Hair follicle dermal papilla cell (primary cell): ENCODE measurements around the gene XNDC1N. TPM values are rescaled to one million over a fixed set of nuclear protein-coding genes. Genes with fewer than 3 reads are reported as not detected.

Experiments used
- total RNA-seq: library from RNA; depleted of rRNA; stranded (reverse); fragments of >200 nt; gene quantifications from 2 replicates; pipeline ENCODE4 v1.2.3, GENCODE V29; 2012

The XNDC1N gene
- 5.6 and 10.4 TPM in 2 replicates for total RNA-seq

GRCh38 chr11:71927820-71928736 is at the start of gene XNDC1N:
Gene XNDC1N (minus strand): TSS chr11:71928594. CDS start chr11:71923353, 5,241 bp downstream.

GRCh38 chr11:71928737-71929443 is 496 bp upstream of the XNDC1N start, which contains the start of gene RNF121:
Gene RNF121 (plus strand): TSS chr11:71929046. CDS start chr11:71929062, 16 bp downstream.

Other genes starting within 250 kb of the XNDC1N start
- not detected in 2 replicates for gene DEFB108B, start 95.4 kb downstream of the XNDC1N start, total RNA-seq
- gene DEFB131B, start 50.1 kb downstream of the XNDC1N start, total RNA-seq, result not detected in 2 replicates
- gene RNF121, start 452 bp upstream of the XNDC1N start, total RNA-seq, result 32.7 and 33.3 TPM in 2 replicates
- 2.9 and 3.9 TPM in 2 replicates for gene IL18BP, start 70.3 kb upstream of the XNDC1N start, total RNA-seq
- gene NUMA1, start 151.9 kb upstream of the XNDC1N start, total RNA-seq, result 247 and 272 TPM in 2 replicates
- gene LRRC51, start 152.3 kb upstream of the XNDC1N start, total RNA-seq, result 6.0 and 6.3 TPM in 2 replicates
- gene LAMTOR1, start 174.7 kb upstream of the XNDC1N start, total RNA-seq, result 113 and 119 TPM in 2 replicates
- gene TOMT, start 177.3 kb upstream of the XNDC1N start, total RNA-seq, result not detected in 2 replicates
- 11.4 and 18.0 TPM in 2 replicates for gene ANAPC15, start 184.1 kb upstream of the XNDC1N start, total RNA-seq
- gene FOLR3, start 207.1 kb upstream of the XNDC1N start, total RNA-seq, result 0.49 TPM in 1 of 2 replicates, not detected in the other